ENCODE data around the gene LRRK2.

Gene LRRK2

DNA sequence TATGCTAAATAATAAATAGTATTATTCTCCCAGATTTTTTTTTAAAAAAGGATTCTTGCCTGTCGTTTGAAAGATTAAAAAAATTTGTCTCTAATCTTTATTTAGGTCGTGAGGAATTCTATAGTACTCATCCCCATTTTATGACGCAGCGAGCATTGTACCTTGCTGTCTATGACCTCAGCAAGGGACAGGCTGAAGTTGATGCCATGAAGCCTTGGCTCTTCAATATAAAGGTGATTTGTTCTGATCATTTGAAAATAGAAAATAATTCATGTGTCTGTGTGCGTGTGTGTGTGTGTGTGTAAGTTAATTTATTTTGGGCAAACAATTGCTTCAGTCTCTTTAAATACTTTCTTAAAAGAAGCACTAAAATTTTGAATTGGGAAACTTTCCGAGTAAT lies 84.2 kb downstream of the LRRK2 start:
- in situ Hi-C loops (cut with MboI; ENCODE audit: low pct_unique_long_range_greater_than_20kb, low sequenced_read_pairs, unreplicated experiment) = loop anchor here (10.0 to 25.0 kb wide), 2 partner anchors 154 to 297 kb away; no protein-coding TSS in a partner anchor
- no peak for DNase-seq (ENCODE audit: low spot score)
- TF ChIP-seq, protein P1, sequence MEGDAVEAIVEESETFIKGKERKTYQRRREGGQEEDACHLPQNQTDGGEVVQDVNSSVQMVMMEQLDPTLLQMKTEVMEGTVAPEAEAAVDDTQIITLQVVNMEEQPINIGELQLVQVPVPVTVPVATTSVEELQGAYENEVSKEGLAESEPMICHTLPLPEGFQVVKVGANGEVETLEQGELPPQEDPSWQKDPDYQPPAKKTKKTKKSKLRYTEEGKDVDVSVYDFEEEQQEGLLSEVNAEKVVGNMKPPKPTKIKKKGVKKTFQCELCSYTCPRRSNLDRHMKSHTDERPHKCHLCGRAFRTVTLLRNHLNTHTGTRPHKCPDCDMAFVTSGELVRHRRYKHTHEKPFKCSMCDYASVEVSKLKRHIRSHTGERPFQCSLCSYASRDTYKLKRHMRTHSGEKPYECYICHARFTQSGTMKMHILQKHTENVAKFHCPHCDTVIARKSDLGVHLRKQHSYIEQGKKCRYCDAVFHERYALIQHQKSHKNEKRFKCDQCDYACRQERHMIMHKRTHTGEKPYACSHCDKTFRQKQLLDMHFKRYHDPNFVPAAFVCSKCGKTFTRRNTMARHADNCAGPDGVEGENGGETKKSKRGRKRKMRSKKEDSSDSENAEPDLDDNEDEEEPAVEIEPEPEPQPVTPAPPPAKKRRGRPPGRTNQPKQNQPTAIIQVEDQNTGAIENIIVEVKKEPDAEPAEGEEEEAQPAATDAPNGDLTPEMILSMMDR (IDR thresholded peaks at IDR 0.05; ENCODE audit: extremely low read depth, insufficient read depth, missing control alignments) = no peak

DNA sequence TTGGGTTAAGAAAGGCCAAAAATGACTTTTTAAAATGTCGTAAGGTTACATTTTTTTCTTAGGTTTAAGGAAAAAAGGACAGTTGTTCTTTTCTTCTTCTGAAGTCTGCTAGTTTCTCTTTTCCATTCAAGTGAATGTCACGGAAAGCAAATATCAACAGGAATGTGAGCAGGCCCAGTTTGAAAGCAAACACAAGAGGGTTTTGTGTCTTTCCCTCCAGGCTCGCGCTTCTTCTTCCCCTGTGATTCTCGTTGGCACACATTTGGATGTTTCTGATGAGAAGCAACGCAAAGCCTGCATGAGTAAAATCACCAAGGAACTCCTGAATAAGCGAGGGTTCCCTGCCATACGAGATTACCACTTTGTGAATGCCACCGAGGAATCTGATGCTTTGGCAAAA lies 85.4 kb downstream of the LRRK2 start:
- in situ Hi-C loops (cut with MboI; ENCODE audit: low pct_unique_long_range_greater_than_20kb, low sequenced_read_pairs, unreplicated experiment) = loop anchor here (25.0 kb wide), 1 partner anchor 298 kb away; no protein-coding TSS in a partner anchor
- no peak for DNase-seq (ENCODE audit: low spot score)
- TF ChIP-seq, protein P1 (IDR thresholded peaks at IDR 0.05; ENCODE audit: extremely low read depth, insufficient read depth, missing control alignments) = no peak

DNA sequence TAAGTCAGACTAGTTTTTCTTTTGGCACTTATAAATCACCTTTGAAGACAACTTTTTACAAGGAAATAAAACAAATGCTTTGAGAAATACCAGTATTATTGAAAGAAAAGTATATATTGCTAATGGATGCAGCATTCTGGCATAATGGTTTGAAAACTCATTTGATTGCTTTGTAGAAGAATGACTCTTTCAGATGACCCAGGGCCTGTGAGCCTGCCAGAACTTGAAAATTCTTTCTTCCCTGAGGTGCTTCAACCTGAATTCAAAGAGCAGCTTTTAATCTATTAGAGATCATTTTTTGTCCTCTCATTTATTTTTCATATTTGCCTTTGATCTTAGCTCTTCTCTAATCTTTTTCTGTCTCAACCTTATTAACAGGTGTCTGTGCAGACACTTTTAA lies 87.4 kb downstream of the LRRK2 start:
- in situ Hi-C loops (cut with MboI; ENCODE audit: low pct_unique_long_range_greater_than_20kb, low sequenced_read_pairs, unreplicated experiment) = loop anchor here (25.0 kb wide), 1 partner anchor 300 kb away; no protein-coding TSS in a partner anchor
- DNase-seq (ENCODE audit: low spot score) = no peak
- TF ChIP-seq, protein P1 (IDR thresholded peaks at IDR 0.05; ENCODE audit: extremely low read depth, insufficient read depth, missing control alignments) = no peak

DNA sequence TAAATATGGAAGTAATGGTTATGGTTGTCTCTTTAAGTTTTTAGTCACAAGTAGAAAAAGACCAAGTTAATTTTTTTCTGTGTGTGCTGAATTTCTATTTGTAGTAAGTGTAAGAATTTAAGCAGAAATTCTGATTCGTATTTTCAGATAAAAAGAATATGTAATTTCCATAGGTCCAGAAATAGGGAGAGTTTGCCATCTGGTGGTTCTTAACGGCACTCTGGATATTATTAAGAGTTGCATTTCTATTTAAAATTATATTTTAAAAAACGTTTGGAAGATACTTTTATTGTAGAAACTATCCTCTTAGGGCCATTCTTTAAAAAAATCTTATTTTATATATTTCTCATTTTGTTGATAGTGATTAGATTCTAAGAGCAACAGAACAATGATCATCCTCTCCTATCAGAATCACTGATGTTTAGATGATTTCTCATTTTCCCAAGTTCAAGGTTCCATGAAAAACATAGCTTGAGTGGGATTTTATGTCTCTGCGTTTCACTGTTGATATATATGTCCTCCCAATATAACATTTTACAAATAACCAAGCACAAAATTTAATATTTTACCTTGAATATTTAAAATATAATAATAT lies 88.3 kb downstream of the LRRK2 start:
- in situ Hi-C loops (cut with MboI; ENCODE audit: low pct_unique_long_range_greater_than_20kb, low sequenced_read_pairs, unreplicated experiment) = loop anchor here (25.0 kb wide), 1 partner anchor 301 kb away; no protein-coding TSS in a partner anchor
- no peak for DNase-seq (ENCODE audit: low spot score)
- TF ChIP-seq, protein P1 (IDR thresholded peaks at IDR 0.05; ENCODE audit: extremely low read depth, insufficient read depth, missing control alignments) = peak; percentile 37

DNA sequence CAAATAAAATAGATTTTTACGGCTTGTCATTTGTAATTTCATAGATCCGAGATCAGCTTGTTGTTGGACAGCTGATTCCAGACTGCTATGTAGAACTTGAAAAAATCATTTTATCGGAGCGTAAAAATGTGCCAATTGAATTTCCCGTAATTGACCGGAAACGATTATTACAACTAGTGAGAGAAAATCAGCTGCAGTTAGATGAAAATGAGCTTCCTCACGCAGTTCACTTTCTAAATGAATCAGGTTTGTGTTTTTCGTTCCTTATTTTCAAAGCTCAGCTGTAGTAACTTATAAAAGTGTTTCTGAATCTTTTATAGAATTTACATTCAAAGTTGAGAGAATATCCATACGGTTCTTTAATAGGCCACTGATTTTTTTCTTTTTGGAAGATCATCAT lies 89.1 kb downstream of the LRRK2 start:
- in situ Hi-C loops (cut with MboI; ENCODE audit: low pct_unique_long_range_greater_than_20kb, low sequenced_read_pairs, unreplicated experiment) = loop anchor here (25.0 kb wide), 1 partner anchor 302 kb away; no protein-coding TSS in a partner anchor
- TF ChIP-seq, protein P1 (IDR thresholded peaks at IDR 0.05; ENCODE audit: extremely low read depth, insufficient read depth, missing control alignments) = no peak

DNA sequence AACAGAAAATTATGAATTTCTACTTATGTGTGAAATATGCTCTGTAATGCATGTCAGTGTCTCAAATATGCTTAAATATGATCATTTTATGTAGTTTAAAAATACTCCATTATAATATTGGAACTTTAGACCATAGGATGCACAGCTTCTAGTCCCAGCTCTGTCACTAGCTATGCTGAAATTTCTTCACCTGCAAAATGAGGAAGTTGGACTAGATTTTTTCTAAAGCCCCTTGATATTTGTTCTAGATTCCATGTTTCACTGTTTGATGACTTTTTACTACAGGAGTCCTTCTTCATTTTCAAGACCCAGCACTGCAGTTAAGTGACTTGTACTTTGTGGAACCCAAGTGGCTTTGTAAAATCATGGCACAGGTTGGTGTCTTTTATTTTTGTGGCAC lies 90.1 kb downstream of the LRRK2 start:
- DNase-seq (ENCODE audit: low spot score) = no peak
- TF ChIP-seq, protein P1 (IDR thresholded peaks at IDR 0.05; ENCODE audit: extremely low read depth, insufficient read depth, missing control alignments) = no peak
- in situ Hi-C loops (cut with MboI; ENCODE audit: low pct_unique_long_range_greater_than_20kb, low sequenced_read_pairs, unreplicated experiment) = loop anchor here (25.0 kb wide), 1 partner anchor 303 kb away; no protein-coding TSS in a partner anchor

More for the DNA sequence above, 89.1 kb downstream of the LRRK2 start:
- peak; percentile 6 for DNase-seq (ENCODE audit: low spot score)

Data from GM13977 (cell line).